Measurements from ENCODE around the gene MTRR. TPM values are rescaled to one million over a fixed set of nuclear protein-coding genes. Genes with fewer than 3 reads are reported as not detected.

The MTRR gene
- polyA plus RNA-seq, 3 donors: 18.0 to 25.5 (median 22.1) TPM

- Mint-ChIP-seq H3K4me1 (peaks cover 10% of the 10 kb centered on the region), H3K4me3 (peak overlapping the region in 1 of 2 donors; percentile 91), H3K9me3 (peaks cover 2 to 26% (median 21%) of the 10 kb centered on the region in 7 donors), H3K27ac (no peak overlapping the region), H3K36me3 (peaks cover 0 to 2% of the 10 kb centered on the region in 2 donors), H3K27me3 (ENCODE audit: low read depth in 3 of 3) (peaks cover 41 to 58% (median 54%) of the 10 kb centered on the region in 3 donors)
- Histone ChIP-seq H3K36me3 (replicated peaks in 1 of 2; ENCODE audit: control insufficient read depth in 1 of 2, insufficient read depth in 2 of 2, low read length in 2 of 2) (no peaks in the 10 kb centered on the region), H3K27ac (ENCODE audit: low read depth in 1 of 2, low read length in 2 of 2) (no peak overlapping the region), H4K20me1 (ENCODE audit: insufficient read depth, low read length) (no peaks in the 10 kb centered on the region), H3K9me3 (replicated peaks in 1 of 2; ENCODE audit: control insufficient read depth in 1 of 2, insufficient read depth in 1 of 2, low read length in 2 of 2) (peaks cover 0 to 15% of the 10 kb centered on the region in 2 donors), H2AFZ (ENCODE audit: insufficient read depth, low read depth, low read length, poor library complexity, severe bottlenecking) (no peak overlapping the region), H3K79me2 (ENCODE audit: insufficient read depth, low read length) (no peaks in the 10 kb centered on the region), H3K9ac (ENCODE audit: insufficient read depth, low read length, poor library complexity, severe bottlenecking) (no peak overlapping the region), H3K4me3 (replicated peaks in 1 of 3; ENCODE audit: low read depth in 2 of 3, low read length in 3 of 3) (no peak overlapping the region), H3K27me3 (ENCODE audit: control insufficient read depth in 2 of 2, insufficient read depth in 2 of 2, low read length in 2 of 2) (peaks cover 45 to 57% of the 10 kb centered on the region in 2 donors), H3K4me1 (ENCODE audit: control insufficient read depth in 1 of 2, insufficient read depth in 2 of 2, low read length in 2 of 2) (peaks cover 8 to 11% of the 10 kb centered on the region in 2 donors), H3K4me2 (replicated peaks; ENCODE audit: extremely low read depth, low read length, poor library complexity, severe bottlenecking) (no peak overlapping the region)
- 98% methylated on average over 5 of the region's 8 CpGs for WGBS (ENCODE audit: insufficient coverage)
- no peak for DNase-seq
- intact Hi-C loops (cut with micrococcal nuclease): no loop called here
- TF ChIP-seq CTCF (IDR thresholded peaks at IDR 0.05): no peak
These were observed 17.2 kb upstream of the MTRR start for GRCh38 chr5:7851617-7852289.

GRCh38 chr5:7852542-7852941, 16.4 kb upstream of the MTRR start:
- H3K27ac ChIP-seq (ENCODE audit: low read depth in 1 of 2, low read length in 2 of 2): no peak overlapping the region
- H3K36me3 ChIP-seq (replicated peaks in 1 of 2; ENCODE audit: control insufficient read depth in 1 of 2, insufficient read depth in 2 of 2, low read length in 2 of 2): peaks cover 0 to 1% of the 10 kb centered on the region in 2 donors
- peaks cover 8 to 11% of the 10 kb centered on the region in 2 donors for H3K4me1 ChIP-seq (ENCODE audit: control insufficient read depth in 1 of 2, insufficient read depth in 2 of 2, low read length in 2 of 2)
- DNase-seq: no peak
- peaks cover 43 to 49% of the 10 kb centered on the region in 2 donors for H3K27me3 ChIP-seq (ENCODE audit: control insufficient read depth in 2 of 2, insufficient read depth in 2 of 2, low read length in 2 of 2)
- H3K27ac Mint-ChIP-seq: no peak overlapping the region
- H3K27me3 Mint-ChIP-seq (ENCODE audit: low read depth in 3 of 3): peaks cover 41 to 51% (median 47%) of the 10 kb centered on the region in 3 donors
- H4K20me1 ChIP-seq (ENCODE audit: insufficient read depth, low read length): no peaks in the 10 kb centered on the region
- no peak overlapping the region for H2AFZ ChIP-seq (ENCODE audit: insufficient read depth, low read depth, low read length, poor library complexity, severe bottlenecking)
- no peak overlapping the region for H3K4me2 ChIP-seq (replicated peaks; ENCODE audit: extremely low read depth, low read length, poor library complexity, severe bottlenecking)
- peaks cover 2 to 26% (median 21%) of the 10 kb centered on the region in 7 donors for H3K9me3 Mint-ChIP-seq
- no peak for TF ChIP-seq CTCF (IDR thresholded peaks at IDR 0.05)
- intact Hi-C loops (cut with micrococcal nuclease): no loop called here
- WGBS (ENCODE audit: insufficient coverage): no CpG with 5 or more reads among the region's 1 CpG
- peaks cover 10% of the 10 kb centered on the region for H3K4me1 Mint-ChIP-seq
- H3K79me2 ChIP-seq (ENCODE audit: insufficient read depth, low read length): no peaks in the 10 kb centered on the region
- H3K4me3 Mint-ChIP-seq: peak overlapping the region in 1 of 2 donors; percentile 76
- H3K9ac ChIP-seq (ENCODE audit: insufficient read depth, low read length, poor library complexity, severe bottlenecking): no peak overlapping the region
- H3K4me3 ChIP-seq (replicated peaks in 1 of 3; ENCODE audit: low read depth in 2 of 3, low read length in 3 of 3): no peak overlapping the region
- H3K36me3 Mint-ChIP-seq: peaks cover 2 to 4% of the 10 kb centered on the region in 2 donors
- peaks cover 0 to 15% of the 10 kb centered on the region in 2 donors for H3K9me3 ChIP-seq (replicated peaks in 1 of 2; ENCODE audit: control insufficient read depth in 1 of 2, insufficient read depth in 1 of 2, low read length in 2 of 2)
